Measurements from ENCODE around the gene PIPOX. TPM values are rescaled to one million over a fixed set of nuclear protein-coding genes. Genes with fewer than 3 reads are reported as not detected.
A peak's percentile ranks its signal among the peaks of the same experiment; 100 is the strongest.

The PIPOX gene
- total RNA-seq, 1 experiment from 2014 or later: 0.69 TPM

DNA sequence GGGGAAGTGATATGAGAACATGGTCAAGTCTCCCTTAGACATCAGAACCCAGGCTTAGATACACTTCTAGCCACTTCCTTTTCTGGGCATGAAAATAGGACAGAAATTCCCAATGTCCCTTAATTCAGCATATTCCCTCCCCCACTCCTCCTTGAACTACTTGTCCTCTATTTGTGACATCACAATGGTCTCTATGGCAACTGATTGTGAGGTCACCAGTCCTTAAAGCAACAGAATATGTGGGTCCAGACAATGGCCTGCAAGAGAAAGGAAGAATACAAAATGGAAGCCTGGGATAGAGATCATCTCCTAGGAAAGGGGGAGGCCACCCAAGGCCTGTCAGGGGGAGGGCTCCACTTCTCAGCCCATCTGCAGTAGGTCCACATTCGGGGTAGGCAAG, 30.4 kb upstream of the PIPOX start:
- H3K4me3 ChIP-seq: no peak overlapping the region
- no peaks in the 10 kb centered on the region for H3K9me3 ChIP-seq
- no peaks in the 10 kb centered on the region for H3K36me3 ChIP-seq
- no peak for DNase-seq
- H3K27me3 ChIP-seq: peaks cover 9% of the 10 kb centered on the region

DNA sequence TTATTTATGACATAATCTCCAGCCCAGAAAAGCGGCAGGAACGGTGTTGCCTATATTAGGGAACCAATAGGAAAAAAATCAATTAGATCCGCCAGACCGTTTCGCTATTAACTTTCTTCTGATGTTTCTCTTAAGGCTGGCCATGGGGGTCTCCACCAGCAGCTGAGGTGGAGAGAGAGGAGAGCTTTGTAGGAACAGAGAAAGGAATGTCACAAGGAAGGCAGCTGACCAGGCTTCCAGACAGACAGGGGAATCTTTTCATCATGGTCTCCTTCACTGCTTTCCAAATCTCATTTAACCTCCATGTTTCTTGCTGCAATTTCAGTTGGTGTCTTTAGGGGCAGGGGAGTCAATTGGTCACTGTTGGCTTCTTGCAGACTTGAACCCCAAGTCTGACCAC, 28.2 kb upstream of the PIPOX start:
- no peaks in the 10 kb centered on the region for H3K9me3 ChIP-seq
- H3K27me3 ChIP-seq: peaks cover 13% of the 10 kb centered on the region
- no peak overlapping the region for H3K4me3 ChIP-seq
- no peaks in the 10 kb centered on the region for H3K36me3 ChIP-seq
- no peak for DNase-seq

DNA sequence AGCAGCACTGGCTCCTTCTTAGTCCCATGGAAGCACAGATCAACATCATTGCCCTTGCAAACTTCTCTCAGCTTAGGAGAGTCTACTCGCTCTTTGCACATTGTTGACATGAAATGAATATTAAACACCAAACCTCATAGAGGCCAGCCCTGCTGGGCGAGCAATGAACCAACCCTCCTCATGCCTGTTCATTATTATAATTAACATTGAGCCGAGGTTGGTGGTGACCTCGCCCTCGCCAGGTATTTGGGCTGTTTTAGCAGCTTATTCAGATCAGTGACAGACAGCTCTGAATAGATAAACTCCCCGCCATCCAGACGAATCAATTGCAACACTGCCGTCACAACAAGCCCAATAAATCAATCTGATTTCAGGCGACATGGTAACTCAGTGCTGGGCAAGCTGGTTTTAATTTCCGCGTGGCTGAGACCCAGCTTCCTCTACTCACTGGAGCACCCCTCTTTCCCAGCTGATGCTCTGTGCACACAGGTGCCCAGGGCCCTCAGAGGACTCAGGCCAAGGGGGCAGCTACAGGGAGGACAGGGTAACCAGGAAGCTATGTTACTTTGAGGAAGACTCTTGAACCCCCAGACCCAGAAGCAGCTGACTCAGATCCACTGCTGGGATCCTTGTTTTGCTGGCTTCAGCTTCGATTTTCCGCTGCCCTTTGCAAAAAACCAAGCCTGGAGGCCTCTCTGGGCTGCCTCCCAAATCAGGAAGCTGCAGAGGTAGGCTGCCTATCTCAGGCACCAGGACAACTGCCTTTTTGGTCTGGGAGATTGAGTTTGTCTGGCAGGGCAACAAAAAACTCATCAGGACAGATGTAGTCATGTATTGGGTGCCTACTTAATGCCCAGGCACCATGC, 26.4 kb upstream of the PIPOX start:
- Histone ChIP-seq H3K4me3 (no peak overlapping the region), H3K9me3 (no peaks in the 10 kb centered on the region), H3K36me3 (no peaks in the 10 kb centered on the region), H3K27me3 (peaks cover 11% of the 10 kb centered on the region; the same call in 1 of the 2 replicates)
- peak; percentile 59 for DNase-seq

DNA sequence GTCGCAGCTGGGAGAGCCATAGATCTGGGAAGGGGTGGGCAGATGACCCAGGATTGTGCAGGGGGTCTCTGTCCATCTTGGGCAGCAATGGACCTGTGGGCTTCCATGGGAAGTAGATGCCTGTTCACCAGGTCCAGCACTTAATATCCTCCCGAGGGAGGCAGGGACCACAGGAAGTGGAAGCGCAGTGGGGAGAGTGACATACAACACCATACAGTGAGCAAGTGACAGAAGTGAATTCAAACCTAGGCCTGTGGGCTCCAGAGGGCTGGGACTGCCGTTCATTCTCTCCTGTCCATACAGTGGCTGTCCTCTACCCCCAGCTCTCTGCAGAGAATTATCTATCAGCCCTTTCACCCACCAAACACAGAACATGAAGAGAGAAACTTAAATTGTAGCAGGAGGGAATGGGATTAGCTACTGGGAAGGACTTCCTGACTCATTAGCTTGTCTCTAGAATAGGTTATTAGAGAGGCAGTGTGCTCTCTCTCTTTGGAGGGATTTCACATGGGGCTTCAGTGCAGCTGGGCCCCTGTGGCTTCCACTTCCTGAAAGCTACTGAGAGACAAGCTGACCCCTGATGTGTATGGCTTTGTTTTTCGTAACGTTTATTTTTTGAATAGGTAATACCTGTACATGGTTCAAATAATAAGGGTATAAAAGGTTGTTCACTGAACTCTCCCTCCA, 24.0 kb upstream of the PIPOX start:
- Histone ChIP-seq H3K36me3 (no peaks in the 10 kb centered on the region), H3K9me3 (no peaks in the 10 kb centered on the region), H3K4me3 (no peak overlapping the region), H3K27me3 (peaks cover 11% of the 10 kb centered on the region; the same call in 1 of the 2 replicates)
- no peak for DNase-seq

DNA sequence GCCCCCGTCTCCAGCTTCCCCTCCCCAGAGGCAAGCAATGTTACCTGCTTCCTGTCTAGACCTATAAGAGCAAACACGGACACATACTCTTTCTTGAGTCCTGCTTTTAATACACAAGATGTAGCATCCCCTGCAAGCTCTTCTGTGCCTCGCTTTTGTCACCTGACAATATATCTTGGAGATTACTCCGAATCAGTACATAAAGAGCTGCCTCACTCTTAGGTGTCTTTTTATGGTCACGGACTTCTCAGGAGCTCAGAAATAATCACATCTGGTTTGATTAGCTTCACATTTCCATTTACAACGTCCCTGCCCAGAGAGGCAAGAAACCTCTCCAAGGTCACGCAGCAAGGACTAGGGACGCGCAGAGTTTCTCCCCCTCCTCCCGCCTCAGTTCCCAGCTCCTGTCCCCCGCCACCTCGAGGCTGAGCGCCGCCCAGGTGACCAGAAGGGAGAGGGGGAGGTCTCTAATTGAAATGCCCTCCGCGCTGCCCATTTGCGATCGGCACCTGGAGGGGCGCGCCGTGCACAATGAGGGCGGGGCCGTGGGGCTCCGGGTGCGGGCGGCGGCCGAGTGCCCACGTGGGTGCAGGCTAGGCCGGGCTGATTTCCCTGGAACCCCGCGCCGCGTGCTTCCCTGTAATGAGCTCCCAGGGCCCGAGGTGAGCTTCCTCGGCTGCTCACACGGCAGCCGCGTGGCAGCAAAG, 23.3 kb upstream of the PIPOX start:
- H3K36me3 ChIP-seq: no peaks in the 10 kb centered on the region
- no peaks in the 10 kb centered on the region for H3K9me3 ChIP-seq
- no peak for DNase-seq
- no peak overlapping the region for H3K4me3 ChIP-seq
- H3K27me3 ChIP-seq: peaks cover 10% of the 10 kb centered on the region; the same call in 1 of the 2 replicates

GRCh38 chr17:29020576-29020975, 22.4 kb upstream of the PIPOX start:
- peaks cover 4% of the 10 kb centered on the region; the same call in 1 of the 2 replicates for H3K27me3 ChIP-seq
- H3K36me3 ChIP-seq: no peaks in the 10 kb centered on the region
- no peak for DNase-seq
- H3K4me3 ChIP-seq: no peak overlapping the region
- no peaks in the 10 kb centered on the region for H3K9me3 ChIP-seq

GRCh38 chr17:29021226-29021625, 21.7 kb upstream of the PIPOX start:
- no peak for DNase-seq
- Histone ChIP-seq H3K9me3 (no peaks in the 10 kb centered on the region), H3K4me3 (no peak overlapping the region), H3K27me3 (peaks cover 4% of the 10 kb centered on the region; the same call in 1 of the 2 replicates), H3K36me3 (no peaks in the 10 kb centered on the region)

DNA sequence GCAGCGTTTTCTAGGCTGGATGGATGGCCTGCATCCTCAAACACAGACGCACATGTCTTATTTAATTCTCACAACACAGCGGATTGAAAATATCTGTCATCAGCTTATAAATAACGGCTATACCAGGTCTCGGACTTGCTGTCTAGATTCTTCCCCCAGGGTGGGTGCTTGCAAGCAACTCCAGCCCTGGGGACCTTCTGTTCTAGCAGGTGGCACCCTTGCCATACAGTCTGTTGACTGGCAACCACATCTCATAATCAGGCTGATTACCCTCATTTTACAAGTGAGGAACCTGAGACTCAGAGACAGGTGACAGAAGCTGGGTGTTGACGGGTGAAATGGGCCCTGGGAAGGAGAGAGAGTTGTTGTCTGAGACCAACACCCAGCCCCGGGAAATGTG, 20.9 kb upstream of the PIPOX start:
- no peaks in the 10 kb centered on the region for H3K9me3 ChIP-seq
- H3K27me3 ChIP-seq: peaks cover 6% of the 10 kb centered on the region; the same call in 1 of the 2 replicates
- no peak for DNase-seq
- H3K36me3 ChIP-seq: no peaks in the 10 kb centered on the region
- H3K4me3 ChIP-seq: no peak overlapping the region

- H3K36me3 ChIP-seq: no peaks in the 10 kb centered on the region
- DNase-seq: no peak
- H3K27me3 ChIP-seq: peaks cover 3% of the 10 kb centered on the region; the same call in 1 of the 2 replicates
- no peaks in the 10 kb centered on the region for H3K9me3 ChIP-seq
- no peak overlapping the region for H3K4me3 ChIP-seq
Observed at GRCh38 chr17:29024316-29024952, 18.5 kb upstream of the PIPOX start.

DNA sequence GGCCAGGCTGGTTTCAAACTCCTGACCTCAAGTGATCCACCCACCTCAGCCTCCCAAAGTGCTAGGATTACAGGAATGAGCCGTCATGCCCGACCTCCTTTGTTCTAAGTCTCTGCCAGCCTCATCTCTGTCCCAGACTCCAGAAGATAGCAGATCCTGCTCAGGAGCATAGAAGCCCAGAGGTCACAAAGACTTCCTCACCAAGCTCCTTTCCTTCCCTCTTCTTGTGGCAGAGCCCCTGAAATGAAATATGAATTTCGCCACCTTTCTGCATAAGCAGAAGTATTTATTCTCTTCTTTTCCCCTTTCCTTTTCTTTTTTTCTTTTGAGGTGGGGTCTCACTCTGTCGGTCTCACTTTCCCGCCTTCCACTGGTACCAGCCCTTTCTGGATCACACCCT, 11.5 kb upstream of the PIPOX start:
- no peak overlapping the region for H3K4me3 ChIP-seq
- H3K36me3 ChIP-seq: no peaks in the 10 kb centered on the region
- peaks cover 3% of the 10 kb centered on the region; the same call in 1 of the 2 replicates for H3K27me3 ChIP-seq
- H3K9me3 ChIP-seq: peaks cover 13% of the 10 kb centered on the region
- DNase-seq: no peak

GRCh38 chr17:29032013-29032856, 10.7 kb upstream of the PIPOX start:
- no peak overlapping the region for H3K4me3 ChIP-seq
- H3K36me3 ChIP-seq: no peaks in the 10 kb centered on the region
- DNase-seq: no peak
- H3K9me3 ChIP-seq: peaks cover 13% of the 10 kb centered on the region
- H3K27me3 ChIP-seq: no peaks in the 10 kb centered on the region; the same call in 1 of the 2 replicates

GRCh38 chr17:29032857-29033197, 10.1 kb upstream of the PIPOX start:
- no peaks in the 10 kb centered on the region for H3K36me3 ChIP-seq
- H3K27me3 ChIP-seq: no peaks in the 10 kb centered on the region; the same call in 1 of the 2 replicates
- H3K4me3 ChIP-seq: no peak overlapping the region
- H3K9me3 ChIP-seq: peaks cover 13% of the 10 kb centered on the region
- DNase-seq: peak; percentile 59

DNA sequence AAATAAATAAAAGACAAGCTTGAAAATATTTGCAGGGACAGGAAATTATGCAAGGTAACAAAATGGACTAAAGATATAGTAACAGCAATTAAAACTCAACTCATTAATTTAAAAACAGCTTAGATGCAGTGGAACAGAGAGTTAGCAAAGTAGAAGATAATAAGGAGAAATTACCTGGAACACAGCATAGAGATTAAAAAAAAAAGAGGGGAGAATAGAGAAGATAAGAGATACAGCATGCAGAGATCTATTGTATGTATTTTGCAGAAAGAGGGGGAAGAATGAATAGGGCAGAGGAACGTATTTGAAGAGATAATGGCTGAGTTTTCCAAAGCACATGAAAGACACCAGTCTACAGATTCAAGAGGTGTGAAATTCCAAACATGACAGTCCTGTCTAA, 8.4 kb upstream of the PIPOX start:
- DNase-seq: no peak
- no peaks in the 10 kb centered on the region for H3K36me3 ChIP-seq
- H3K4me3 ChIP-seq: no peak overlapping the region
- no peaks in the 10 kb centered on the region for H3K27me3 ChIP-seq
- peaks cover 13% of the 10 kb centered on the region for H3K9me3 ChIP-seq

- peaks cover 13% of the 10 kb centered on the region for H3K9me3 ChIP-seq
- no peaks in the 10 kb centered on the region for H3K27me3 ChIP-seq
- no peak for DNase-seq
- no peak overlapping the region for H3K4me3 ChIP-seq
- no peaks in the 10 kb centered on the region for H3K36me3 ChIP-seq
Observed at GRCh38 chr17:29036584-29036983, 6.4 kb upstream of the PIPOX start.

DNA sequence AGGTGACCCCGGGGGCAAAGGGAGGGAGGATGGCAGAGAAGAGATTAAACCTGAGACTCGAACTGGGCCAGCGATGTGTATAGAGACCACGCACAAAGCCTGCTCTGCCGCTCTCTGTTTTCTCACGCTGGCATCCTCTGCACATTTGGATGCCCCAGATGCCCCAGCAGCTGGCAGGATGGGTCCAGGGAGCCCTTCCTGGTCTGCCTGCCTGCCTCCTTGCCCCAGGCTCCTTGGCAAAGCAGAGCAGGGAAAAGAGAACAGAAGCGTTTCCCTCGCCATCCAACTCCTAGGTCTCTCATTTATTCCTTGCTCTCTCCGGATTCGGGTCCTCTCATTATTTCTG, 5.2 kb upstream of the PIPOX start:
- DNase-seq: no peak
- no peaks in the 10 kb centered on the region for H3K27me3 ChIP-seq
- H3K9me3 ChIP-seq: peaks cover 13% of the 10 kb centered on the region
- no peaks in the 10 kb centered on the region for H3K36me3 ChIP-seq
- H3K4me3 ChIP-seq: no peak overlapping the region

Measured in MG63 (cell line).